Measurements from ENCODE around the gene HIRIP3. TPM values are rescaled to one million over a fixed set of nuclear protein-coding genes. Genes with fewer than 3 reads are reported as not detected.
A peak's percentile ranks its signal among the peaks of the same experiment; 100 is the strongest.
"Not testable (repeated sequence)": the region's sequence is repeated elsewhere in the genome, so short reads cannot be mapped to it uniquely, and the experiment has no call there.

HIRIP3 gene, protein sequence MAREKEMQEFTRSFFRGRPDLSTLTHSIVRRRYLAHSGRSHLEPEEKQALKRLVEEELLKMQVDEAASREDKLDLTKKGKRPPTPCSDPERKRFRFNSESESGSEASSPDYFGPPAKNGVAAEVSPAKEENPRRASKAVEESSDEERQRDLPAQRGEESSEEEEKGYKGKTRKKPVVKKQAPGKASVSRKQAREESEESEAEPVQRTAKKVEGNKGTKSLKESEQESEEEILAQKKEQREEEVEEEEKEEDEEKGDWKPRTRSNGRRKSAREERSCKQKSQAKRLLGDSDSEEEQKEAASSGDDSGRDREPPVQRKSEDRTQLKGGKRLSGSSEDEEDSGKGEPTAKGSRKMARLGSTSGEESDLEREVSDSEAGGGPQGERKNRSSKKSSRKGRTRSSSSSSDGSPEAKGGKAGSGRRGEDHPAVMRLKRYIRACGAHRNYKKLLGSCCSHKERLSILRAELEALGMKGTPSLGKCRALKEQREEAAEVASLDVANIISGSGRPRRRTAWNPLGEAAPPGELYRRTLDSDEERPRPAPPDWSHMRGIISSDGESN
- total RNA-seq (10 to 100 TPM in 1 of 5 donors, 1 to 10 TPM in 4; 1.8 to 13.4 (median 5.1) TPM), polyA plus RNA-seq (10 to 100 TPM; 13.6 to 14.8 (median 13.7) TPM)
- long read RNA-seq, donor 1, result 0 reads
- long read RNA-seq, donor 2, partial matches to known transcripts, result 7 of 14 reads
- long read RNA-seq, donor 2, other reads (novel, unspliced or antisense), result 5 of 14 reads
- long read RNA-seq, donor 3, partial matches to known transcripts, result 0 of 1 reads
- long read RNA-seq, donor 3, other reads (novel, unspliced or antisense), result 0 of 1 reads
- long read RNA-seq, donor 4, result 0 reads
- long read RNA-seq, donor 5, transcript HIRIP3-204 (6 exons, 988 nt), result major isoform, 5 of 11 reads
- long read RNA-seq, donor 5, partial matches to known transcripts, result 6 of 11 reads
- long read RNA-seq, donor 5, other reads (novel, unspliced or antisense), result 0 of 11 reads
- long read RNA-seq, donor 6, partial matches to known transcripts, result 12 of 16 reads
- long read RNA-seq, donor 6, other reads (novel, unspliced or antisense), result 0 of 16 reads
- long read RNA-seq, donor 7, partial matches to known transcripts, result 6 of 19 reads
- long read RNA-seq, donor 7, other reads (novel, unspliced or antisense), result 11 of 19 reads
- long read RNA-seq, donor 8, partial matches to known transcripts, result 5 of 16 reads
- long read RNA-seq, donor 8, other reads (novel, unspliced or antisense), result 8 of 16 reads
- long read RNA-seq, donor 9, partial matches to known transcripts, result 0 of 2 reads
- long read RNA-seq, donor 9, other reads (novel, unspliced or antisense), result 0 of 2 reads
- long read RNA-seq, donor 10, result 0 reads

DNA sequence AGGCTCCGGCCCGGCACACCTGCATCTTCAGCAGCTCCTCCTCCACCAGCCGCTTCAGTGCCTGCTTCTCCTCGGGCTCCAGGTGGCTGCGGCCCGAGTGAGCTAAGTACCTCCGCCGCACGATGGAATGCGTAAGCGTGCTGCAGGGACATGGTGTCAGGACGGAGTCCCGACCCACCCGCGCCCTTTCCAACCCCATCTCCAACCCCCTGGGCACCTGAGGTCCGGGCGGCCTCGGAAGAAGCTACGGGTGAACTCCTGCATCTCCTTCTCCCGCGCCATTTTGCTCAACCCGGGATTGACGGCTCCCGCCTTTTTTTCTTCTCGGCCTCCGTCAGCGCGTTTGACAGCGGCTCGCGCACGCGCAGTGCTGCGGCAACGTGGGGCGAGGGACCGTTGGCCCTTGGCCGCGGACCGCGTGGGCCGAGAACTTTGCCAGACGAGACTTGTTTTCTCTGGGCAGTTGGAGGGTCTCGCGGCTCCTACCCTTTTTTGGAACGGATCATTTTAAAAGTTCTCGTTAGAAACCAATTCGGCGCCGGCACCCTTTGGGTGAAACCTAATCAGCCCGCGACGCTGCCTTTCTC lies at the start of gene HIRIP3:
Gene HIRIP3, minus strand, starts transcription at position 294 of the 587 bp plus-strand sequence. Its CDS starts 12 bp downstream, at position 282.
- peaks cover 32 to 64% (median 52%) of the 10 kb centered on the region in 4 donors for H3K36me3 ChIP-seq

DNA sequence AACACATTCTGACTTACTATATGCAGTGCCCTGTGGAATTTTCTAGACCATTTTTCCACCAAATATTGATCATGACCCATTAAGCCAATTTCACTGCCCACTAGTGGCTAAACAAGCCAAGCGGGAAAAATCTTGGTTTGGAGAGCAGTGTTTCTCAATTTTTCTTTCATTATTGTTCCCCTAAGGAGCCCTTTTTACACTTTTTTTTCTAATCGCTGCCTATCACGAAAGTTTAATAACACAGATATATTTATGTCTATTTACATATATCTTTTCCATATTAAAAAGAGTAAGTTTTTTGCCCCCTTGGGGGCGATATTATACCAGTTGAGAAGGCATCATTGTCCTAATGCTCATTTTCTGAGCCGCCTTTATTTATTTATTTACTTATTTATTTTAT lies 46.4 kb upstream of the HIRIP3 start:
- intact Hi-C loops (cut with DNase I; ENCODE audit: low total_unique reads), result no loop called here
- Histone ChIP-seq H3K36me3 (no peaks in the 10 kb centered on the region), H3K4me3 (no peak overlapping the region), H3K27me3 (peaks cover 0 to 37% (median 0%) of the 10 kb centered on the region in 3 donors), H3K4me1 (peaks cover 0 to 6% (median 0%) of the 10 kb centered on the region in 4 donors), H3K9me3 (no peaks in the 10 kb centered on the region), H3K27ac (no peak overlapping the region)
- 12 to 20% (median 16%) methylated on average over 5 of the region's 5 CpGs for WGBS, 5 donors
- TF ChIP-seq POLR2AphosphoS5 (IDR thresholded peaks at IDR 0.05) (no peak), POLR2A (IDR thresholded peaks at IDR 0.05) (no peak), EP300 (IDR thresholded peaks at IDR 0.05) (no peak)
- TF ChIP-seq, protein P1, sequence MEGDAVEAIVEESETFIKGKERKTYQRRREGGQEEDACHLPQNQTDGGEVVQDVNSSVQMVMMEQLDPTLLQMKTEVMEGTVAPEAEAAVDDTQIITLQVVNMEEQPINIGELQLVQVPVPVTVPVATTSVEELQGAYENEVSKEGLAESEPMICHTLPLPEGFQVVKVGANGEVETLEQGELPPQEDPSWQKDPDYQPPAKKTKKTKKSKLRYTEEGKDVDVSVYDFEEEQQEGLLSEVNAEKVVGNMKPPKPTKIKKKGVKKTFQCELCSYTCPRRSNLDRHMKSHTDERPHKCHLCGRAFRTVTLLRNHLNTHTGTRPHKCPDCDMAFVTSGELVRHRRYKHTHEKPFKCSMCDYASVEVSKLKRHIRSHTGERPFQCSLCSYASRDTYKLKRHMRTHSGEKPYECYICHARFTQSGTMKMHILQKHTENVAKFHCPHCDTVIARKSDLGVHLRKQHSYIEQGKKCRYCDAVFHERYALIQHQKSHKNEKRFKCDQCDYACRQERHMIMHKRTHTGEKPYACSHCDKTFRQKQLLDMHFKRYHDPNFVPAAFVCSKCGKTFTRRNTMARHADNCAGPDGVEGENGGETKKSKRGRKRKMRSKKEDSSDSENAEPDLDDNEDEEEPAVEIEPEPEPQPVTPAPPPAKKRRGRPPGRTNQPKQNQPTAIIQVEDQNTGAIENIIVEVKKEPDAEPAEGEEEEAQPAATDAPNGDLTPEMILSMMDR (IDR thresholded peaks at IDR 0.05), result peak in 3 of 7 experiments; percentile 15 to 30 (median 22)
- DNase-seq, result peak in 1 of 2 donors; percentile 53

More for the DNA sequence above, at the start of gene HIRIP3:
- TF ChIP-seq EP300 (IDR thresholded peaks at IDR 0.05) (no peak), POLR2AphosphoS5 (IDR thresholded peaks at IDR 0.05) (peak; percentile 70 to 89 (median 86)), POLR2A (IDR thresholded peaks at IDR 0.05) (peak in 1 of 4 donors; percentile 20)
- TF ChIP-seq, protein P1 (IDR thresholded peaks at IDR 0.05), result no peak
- no peaks in the 10 kb centered on the region for H3K27me3 ChIP-seq
- DNase-seq, result peak; percentile 90 to 95
- intact Hi-C loops (cut with DNase I; ENCODE audit: low total_unique reads), result no loop called here
- 0 to 1% (median 0%) methylated on average over 29 to 53 of the region's 53 CpGs for WGBS, 5 donors
- no peaks in the 10 kb centered on the region for H3K9me3 ChIP-seq
- peaks cover 20 to 39% (median 29%) of the 10 kb centered on the region in 4 donors for H3K4me1 ChIP-seq
- H3K4me3 ChIP-seq, result peak within 1 kb of the TSS; percentile 86 to 98 (median 91)
- H3K27ac ChIP-seq, result peak within 1 kb of the TSS; percentile 96 to 98 (median 97)

- intact Hi-C loops (cut with DNase I; ENCODE audit: low total_unique reads); DNase-seq; H3K36me3 ChIP-seq; H3K9me3 ChIP-seq; H3K4me1 ChIP-seq; H3K27ac ChIP-seq; H3K4me3 ChIP-seq: not testable (repeated sequence)
- H3K27me3 ChIP-seq, result peaks cover 0 to 48% (median 0%) of the 10 kb centered on the region in 3 donors
- 80 to 92% (median 89%) methylated on average over 5 of the region's 5 CpGs for WGBS, 5 donors
Observed at GRCh38 chr16:30040690-30041089, 45.3 kb upstream of the HIRIP3 start.

DNA sequence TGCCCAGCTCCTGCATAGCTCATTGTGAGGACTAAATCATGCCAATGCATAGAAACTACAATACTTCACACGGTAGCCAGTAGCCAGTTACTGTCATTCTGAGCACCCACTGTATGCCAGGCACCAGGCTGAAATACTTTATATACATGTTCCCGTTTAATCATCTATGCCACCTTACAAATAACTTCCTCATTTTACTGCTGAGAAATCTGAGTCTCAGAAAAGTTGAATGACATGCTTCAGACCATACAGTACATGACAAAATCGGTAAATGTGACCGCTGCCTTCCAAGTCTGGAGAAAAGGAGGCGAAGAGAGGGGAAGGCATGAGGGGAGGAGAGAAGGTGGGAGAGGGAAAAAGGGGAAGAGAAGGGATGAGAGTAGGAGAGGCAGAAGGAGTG lies 44.8 kb upstream of the HIRIP3 start:
- H3K27ac ChIP-seq, result no peak overlapping the region
- 61 to 76% (median 63%) methylated on average over 5 of the region's 5 CpGs for WGBS, 5 donors
- DNase-seq, result no peak
- peaks cover 0 to 53% (median under 1%) of the 10 kb centered on the region in 3 donors for H3K27me3 ChIP-seq
- TF ChIP-seq POLR2A (IDR thresholded peaks at IDR 0.05) (no peak), POLR2AphosphoS5 (IDR thresholded peaks at IDR 0.05) (no peak), EP300 (IDR thresholded peaks at IDR 0.05) (no peak)
- TF ChIP-seq, protein P1 (IDR thresholded peaks at IDR 0.05), result no peak
- H3K4me3 ChIP-seq, result no peak overlapping the region
- H3K36me3 ChIP-seq, result no peaks in the 10 kb centered on the region
- intact Hi-C loops (cut with DNase I; ENCODE audit: low total_unique reads), result no loop called here
- peaks cover 0 to 6% (median 0%) of the 10 kb centered on the region in 4 donors for H3K4me1 ChIP-seq
- no peaks in the 10 kb centered on the region for H3K9me3 ChIP-seq

Measured in stomach (tissue), 19 donors.